ENCODE data around the gene LTB. TPM values are rescaled to one million over a fixed set of nuclear protein-coding genes. Genes with fewer than 3 reads are reported as not detected.

LTB gene
- total RNA-seq, 1 donor from 2014 or later: 10.0 TPM

DNA sequence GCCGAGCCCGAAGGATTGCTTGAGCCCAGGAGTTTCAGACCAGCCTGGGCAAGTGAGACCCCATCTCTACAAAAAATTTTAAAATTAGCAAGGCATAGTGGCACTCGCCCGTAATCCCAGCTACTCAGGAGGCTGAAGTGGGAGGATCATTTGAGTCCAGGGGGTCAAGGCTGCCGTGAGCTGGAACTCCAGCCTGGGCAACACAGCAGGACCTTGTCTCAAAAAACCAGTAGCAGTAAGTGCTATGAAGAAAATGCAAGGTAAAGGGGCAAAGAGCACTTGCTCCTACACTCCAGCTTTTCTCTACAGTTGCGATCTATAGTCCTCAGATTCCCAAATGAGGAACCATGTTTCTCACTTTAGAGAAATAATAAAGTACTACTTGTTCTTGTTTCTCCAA lies 38.6 kb downstream of the LTB start:
- H3K27ac ChIP-seq: no peak overlapping the region

GRCh38 chr6:31541658-31542521 lies 40.3 kb downstream of the LTB start, which contains the start of gene DDX39B:
TSS of gene DDX39B (minus strand) at chr6:31542003. CDS start at chr6:31540532, 1,471 bp downstream.
- peaks cover 39% of the 10 kb centered on the region for H3K4me1 ChIP-seq
- H3K4me3 ChIP-seq: peak within 1 kb of the TSS; percentile 85
- intact Hi-C loops (cut with DNase I): loop anchor here (10.0 kb wide), 1 partner anchor 53 kb away; the partner anchor contains the start of gene NCR3
- peak; percentile 96 for ATAC-seq
- TF ChIP-seq CTCF (IDR thresholded peaks at IDR 0.05): no peak
- H3K27ac ChIP-seq: peak within 1 kb of the TSS; percentile 90
- H3K36me3 ChIP-seq: peaks cover 36% of the 10 kb centered on the region
- no peaks in the 10 kb centered on the region for H3K27me3 ChIP-seq (ENCODE audit: low read depth)
- no peaks in the 10 kb centered on the region for H3K9me3 ChIP-seq
- peak; percentile 96 for DNase-seq

More for the DNA sequence above, 38.6 kb downstream of the LTB start:
- DNase-seq: no peak
- Histone ChIP-seq H3K27me3 (ENCODE audit: low read depth) (no peaks in the 10 kb centered on the region), H3K4me3 (no peak overlapping the region), H3K9me3 (no peaks in the 10 kb centered on the region), H3K4me1 (peaks cover 46% of the 10 kb centered on the region), H3K36me3 (peaks cover 18% of the 10 kb centered on the region)
- no peak for ATAC-seq
- TF ChIP-seq CTCF (IDR thresholded peaks at IDR 0.05): no peak
- intact Hi-C loops (cut with DNase I): loop anchor here (10.0 kb wide), 1 partner anchor 51 kb away; the partner anchor contains the start of gene NCR3

DNA sequence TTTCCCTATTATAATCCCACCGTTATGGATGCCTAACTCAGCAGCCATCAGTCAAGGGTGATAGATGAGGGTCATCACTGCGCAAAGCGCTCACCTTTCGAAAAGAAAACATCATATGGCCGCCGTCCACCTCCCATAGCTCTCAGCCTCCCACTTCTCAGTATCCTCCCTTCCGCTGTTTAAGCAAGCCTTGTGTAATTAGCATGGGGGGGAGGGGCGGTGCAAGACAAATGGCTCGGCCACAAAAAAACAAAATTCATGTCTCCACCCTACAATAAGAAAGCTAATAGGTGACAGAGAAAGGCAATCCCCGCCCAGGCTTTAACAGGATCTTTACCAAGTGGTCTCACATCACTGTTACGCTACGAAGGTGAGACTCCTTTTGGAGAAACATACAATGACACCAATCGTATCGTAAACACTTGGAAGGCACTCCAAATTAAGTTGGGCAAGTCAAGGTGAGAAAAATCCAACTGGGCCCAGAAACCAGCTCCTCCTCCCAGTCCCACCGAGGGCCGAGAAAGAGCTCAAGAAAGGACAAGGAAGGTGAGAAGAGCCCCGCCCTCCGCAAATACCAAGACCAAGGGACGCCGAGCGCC lies 41.1 kb downstream of the LTB start:
- Histone ChIP-seq H3K36me3 (peaks cover 43% of the 10 kb centered on the region), H3K9me3 (no peaks in the 10 kb centered on the region), H3K27ac (peak overlapping the region; percentile 90), H3K4me3 (peak overlapping the region; percentile 85), H3K27me3 (ENCODE audit: low read depth) (no peaks in the 10 kb centered on the region), H3K4me1 (peaks cover 33% of the 10 kb centered on the region)
- DNase-seq: no peak
- intact Hi-C loops (cut with DNase I): loop anchor here (10.0 kb wide), 1 partner anchor 54 kb away; the partner anchor contains the start of gene NCR3
- no peak for TF ChIP-seq CTCF (IDR thresholded peaks at IDR 0.05)
- ATAC-seq: peak; percentile 57 to 69

- ATAC-seq: no peak
- TF ChIP-seq CTCF (IDR thresholded peaks at IDR 0.05): no peak
- Histone ChIP-seq H3K27ac (peak overlapping the region; percentile 90), H3K36me3 (peaks cover 48% of the 10 kb centered on the region), H3K4me3 (peak overlapping the region; percentile 85), H3K27me3 (ENCODE audit: low read depth) (no peaks in the 10 kb centered on the region), H3K9me3 (no peaks in the 10 kb centered on the region), H3K4me1 (peaks cover 33% of the 10 kb centered on the region)
- DNase-seq: no peak
- intact Hi-C loops (cut with DNase I): loop anchor here (10.0 kb wide), 1 partner anchor 54 kb away; the partner anchor contains the start of gene NCR3
Observed at GRCh38 chr6:31540640-31541039, 41.6 kb downstream of the LTB start.

DNA sequence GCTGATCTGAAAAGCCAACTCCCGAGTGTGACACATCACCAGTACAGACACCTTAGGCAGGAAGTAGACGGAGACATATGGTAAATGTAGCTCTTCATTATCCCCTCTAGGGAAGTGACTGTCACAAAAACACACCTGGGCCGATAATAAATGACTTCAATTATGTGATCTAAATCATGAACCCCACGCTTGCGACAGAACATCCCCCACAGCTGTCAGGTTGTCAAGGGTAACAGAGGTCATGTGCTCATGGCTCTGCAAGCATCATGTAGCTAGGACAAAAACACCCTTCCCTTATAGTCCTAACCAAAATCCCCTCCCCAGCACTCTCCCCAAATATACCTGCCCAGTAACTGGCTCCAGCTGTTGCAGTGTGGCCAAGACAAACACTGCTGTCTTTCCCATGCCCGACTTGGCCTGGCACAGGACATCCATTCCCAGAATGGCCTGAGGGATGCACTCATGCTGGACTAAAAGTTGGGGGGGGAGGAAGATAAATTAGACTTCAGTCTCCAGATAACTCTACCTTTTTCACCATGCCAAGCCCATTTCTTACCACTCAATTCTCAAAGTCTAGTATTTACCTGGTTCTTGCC lies 43.3 kb downstream of the LTB start:
- no peak overlapping the region for H3K27ac ChIP-seq

More for the DNA sequence above, 43.3 kb downstream of the LTB start:
- Histone ChIP-seq H3K36me3 (peaks cover 65% of the 10 kb centered on the region), H3K4me1 (peaks cover 33% of the 10 kb centered on the region), H3K4me3 (no peak overlapping the region), H3K27me3 (ENCODE audit: low read depth) (no peaks in the 10 kb centered on the region), H3K9me3 (no peaks in the 10 kb centered on the region)
- DNase-seq (no peak), ATAC-seq (no peak)
- no peak for TF ChIP-seq CTCF (IDR thresholded peaks at IDR 0.05)
- intact Hi-C loops (cut with DNase I): no loop called here

Measured in lower lobe of right lung (tissue), 2 donors.